Heart left ventricle (tissue), 16 donors: ENCODE data around the gene RFX5. TPM values are rescaled to one million over a fixed set of nuclear protein-coding genes. Genes with fewer than 3 reads are reported as not detected.
"Not testable (repeated sequence)": the region's sequence is repeated elsewhere in the genome, so short reads cannot be mapped to it uniquely, and the experiment has no call there.

Experiments
- ATAC-seq, 4 donors: fragments of 200-7000 bp; cut with Tn5 transposase; one replicate each; pipeline ENCODE4 v1.9.1; 2020 to 2022; ENCODE audit warnings: moderate library complexity in 4 of 4, mild to moderate bottlenecking in 3 of 4, moderate number of reproducible peaks in 1 of 4
- DNase-seq, 5 donors: peaks; one replicate each; pipeline ENCODE4 v3.0.0-alpha.2; 2020
- H3K27ac ChIP-seq, 12 donors: fragments of 200-600 bp; sonication (generic) in 4 of 12; one replicate each; pipeline versions ENCODE4 v1.5.0 to v1.8.0; 2016 to 2022; ENCODE audit warnings: mild to moderate bottlenecking in 2 of 12
- H3K27me3 ChIP-seq, 9 donors: fragments of 200-600 bp; sonication (generic) in 2 of 9; one replicate each; pipeline versions ENCODE4 v1.5.1 to v1.8.0; 2016 to 2022; ENCODE audit warnings: mild to moderate bottlenecking in 3 of 9
- H3K36me3 ChIP-seq, 9 donors: fragments of 200-600 bp; sonication (generic) in 2 of 9; one replicate each; pipeline versions ENCODE4 v1.5.0 to v1.8.0; 2018 to 2022; ENCODE audit warnings: mild to moderate bottlenecking in 2 of 9
- H3K4me1 ChIP-seq, 12 donors: fragments of 200-600 bp; sonication (generic) in 4 of 12; one replicate each; pipeline versions ENCODE4 v1.5.0 to v1.8.0; 2016 to 2022; ENCODE audit warnings: mild to moderate bottlenecking in 3 of 12
- H3K4me3 ChIP-seq, 12 donors: fragments of 200-600 bp; sonication (generic) in 4 of 12; one replicate each; pipeline versions ENCODE4 v1.5.0 to v1.8.0; 2017 to 2022; ENCODE audit warnings: mild to moderate bottlenecking in 9 of 12, moderate library complexity in 4 of 12
- H3K9me3 ChIP-seq, 12 donors: fragments of 200-600 bp; sonication (generic) in 4 of 12; one replicate each; pipeline versions ENCODE4 v1.5.0 to v1.8.0; 2016 to 2022; ENCODE audit warnings: mild to moderate bottlenecking in 1 of 12
- CTCF ChIP-seq, 12 donors: fragments of 200-600 bp; sonication (generic) in 4 of 12; IDR thresholded peaks; one replicate each; pipeline versions ENCODE4 v1.5.0 to v1.8.0; 2018 to 2022; ENCODE audit warnings: antibody characterized with exemption in 12 of 12, mild to moderate bottlenecking in 5 of 12
- POLR2A ChIP-seq, 2 donors: fragments of 450-650 bp; IDR thresholded peaks; one replicate each; pipeline ENCODE4 v1.6.1; 2017; ENCODE audit warnings: antibody characterized with exemption in 2 of 2, mild to moderate bottlenecking in 2 of 2, moderate library complexity in 2 of 2
- WGBS, 4 donors: extraction: QIAGEN DNeasy Blood & Tissue Kit in 2 of 4; methylation state at CpG; one replicate each; pipeline versions ENCODE4 v1.1.5 to v1.1.7; 2013 to 2018; 5-methylcytosine and 5-hydroxymethylcytosine counted together
- intact Hi-C, 10 donors: fragments of 100-400 bp; cut with DNase I; formaldehyde crosslinking; loops; one replicate each; pipeline versions ENCODE4 v1.11.1 to v1.14.2; 2022
- long read RNA-seq, 3 donors: library from polyadenylated mRNA; unstranded; transcript quantifications; one replicate each; pipeline ENCODE4 v2.0.0, GENCODE V29; 2020 to 2021
- polyA plus RNA-seq, 2 donors: library from polyadenylated mRNA; stranded (reverse); fragments of 200-250 nt; gene quantifications; one replicate each; pipeline ENCODE4 v1.2.3, GENCODE V29; 2013
- total RNA-seq, 9 donors: library from RNA; depleted of rRNA in 2 of 9; stranded (reverse); fragments of >200 nt in 2 of 9; fragmentation: NEBNext Ultra II Directional in 3 of 9; extraction: Animal tissue kit (Norgen Biotek cat#: 25700) in 3 of 9; gene quantifications; one replicate each; pipeline versions ENCODE4 v1.1.0 to v1.2.4, GENCODE V29; 2016 to 2023
- donor health status: ischemic (EF 13 %, LVEDD 7.1; RV severe dilation, severe dysfunction).
- donor health status: healthy with polysubstance abuse.
- donor health status: DM: no; HTN: yes; CAD: no.
- donor health status: DM: no; HTN: no; CAD: no.
- donor health status: ischemic (EF 25% LVEDD 6.9; RV normal size, moderate dysfunction).
- donor health status: ischemic (EF 25% LVEDD 5.7; RV mildly dilated, moderate dysfunction).
- donor health status: healthy.
- donor health status: DM: yes; HTN: yes; CAD: no.
- donor health status: ischemic (EF 35%, LVEDD 5.7; RV mildly dilated, moderate dysfunction).
- donor health status: nonischemic (EF 11% LVEDD 7.7; RV severe dilation, severe dysfunction).
- donor health status: DM: yes; HTN: yes; CAD: no.
- donor health status: PGD.
- donor health status: ischemic (EF 29% LVEDD 5.4; RV normal size, mild dysfunction).
- donor health status: nonischemic (EF 23%, LVEDD 6.1; RV moderate dilation, normal function).

Gene RFX5
- total RNA-seq (10 to 100 TPM; 14.0 to 49.3 (median 22.1) TPM), polyA plus RNA-seq (10 to 100 TPM; 10.8 to 11.3 TPM)
- long read RNA-seq, donor 1, partial matches to known transcripts, result 4 of 8 reads
- long read RNA-seq, donor 1, other reads (novel, unspliced or antisense), result 2 of 8 reads
- long read RNA-seq, donor 2, transcript RFX5-215 (11 exons, 2,355 nt), result major isoform, 22 of 58 reads
- long read RNA-seq, donor 2, partial matches to known transcripts, result 24 of 58 reads
- long read RNA-seq, donor 2, other reads (novel, unspliced or antisense), result 9 of 58 reads
- long read RNA-seq, donor 3, transcript RFX5-215 (11 exons, 2,355 nt), result major isoform, 10 of 24 reads
- long read RNA-seq, donor 3, partial matches to known transcripts, result 8 of 24 reads
- long read RNA-seq, donor 3, other reads (novel, unspliced or antisense), result 4 of 24 reads

DNA sequence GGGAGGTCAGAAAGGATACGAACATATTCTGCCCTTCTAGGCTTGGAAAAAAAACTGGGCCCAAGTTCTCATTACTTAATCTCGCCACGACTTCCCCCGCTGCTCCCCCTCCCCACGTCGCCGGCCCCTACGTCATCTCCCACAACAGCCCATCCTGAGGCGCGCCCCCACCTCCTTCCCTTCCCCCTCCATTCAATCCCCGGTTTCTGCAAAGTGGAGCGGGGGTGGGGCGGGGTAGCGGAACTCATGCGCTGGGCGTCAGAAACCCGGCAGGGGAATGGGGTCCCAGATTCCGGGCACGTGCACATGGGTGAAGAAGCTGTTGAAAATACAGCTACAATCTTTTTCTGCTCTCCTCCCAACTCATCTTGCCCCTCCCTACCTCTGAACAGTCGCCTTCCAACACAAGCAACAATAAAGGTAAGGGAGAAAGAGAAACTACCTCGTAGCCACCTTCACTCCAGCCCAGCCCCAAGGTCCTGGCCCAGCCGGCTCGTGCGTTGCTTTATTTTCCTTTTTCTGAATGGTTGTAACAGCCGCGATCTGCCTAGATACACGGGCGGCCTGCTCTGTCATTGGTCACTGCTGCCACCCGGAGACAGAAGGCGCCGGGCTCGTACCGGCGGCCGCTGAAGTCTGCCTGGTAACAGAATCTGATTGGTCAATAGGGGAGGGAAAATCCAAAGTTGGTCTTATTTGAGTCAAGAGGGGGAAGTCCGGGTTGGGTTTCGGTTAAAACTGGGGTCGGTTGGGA lies at the start of gene RFX5:
RFX5 (minus strand) TSS at position 484 of the 754 bp plus-strand sequence. CDS start 932 bp downstream, outside the sequence.
- TF ChIP-seq CTCF (IDR thresholded peaks at IDR 0.05) (peak in 1 of 12 donors; percentile 16), POLR2A (IDR thresholded peaks at IDR 0.05) (peak in 1 of 2 donors; percentile 63)
- Histone ChIP-seq H3K27me3 (no peaks in the 10 kb centered on the region), H3K9me3 (peaks cover 0 to 9% (median 0%) of the 10 kb centered on the region in 12 donors), H3K4me3 (peak within 1 kb of the TSS; percentile 55 to 95 (median 76)), H3K27ac (peak within 1 kb of the TSS; percentile 79 to 96 (median 90)), H3K36me3 (peaks cover 0 to 42% (median 32%) of the 10 kb centered on the region in 9 donors), H3K4me1 (peaks cover 0 to 26% (median 9%) of the 10 kb centered on the region in 12 donors)
- DNase-seq, result peak; percentile 94 to 96 (median 95)
- WGBS, 4 donors, result 0 to 1% (median 1%) methylated on average over 38 of the region's 38 CpGs
- intact Hi-C loops, result loop anchor here in 5 of 10 donors (2.0 to 10.0 kb wide), 4 partner anchors 50 to 152 kb away; partner anchors contain the start of genes PSMB4 (in 5 of the 5), PIP5K1A (in 1 of the 5), VPS72 (in 1 of the 5) and ZNF687 (in 1 of the 5)
- peak; percentile 98 to 99 (median 99) for ATAC-seq

- H3K27ac ChIP-seq, DNase-seq, H3K27me3 ChIP-seq, ATAC-seq, H3K4me3 ChIP-seq, H3K9me3 ChIP-seq: not testable (repeated sequence)
- H3K36me3 ChIP-seq, result peaks cover 0 to 11% (median 10%) of the 10 kb centered on the region in 9 donors
- intact Hi-C loops, result loop anchor here in 7 of 10 donors (5.0 to 10.0 kb wide), 7 partner anchors 49 to 101 kb away; partner anchors contain the start of genes RFX5 (in 4 of the 7) and PI4KB (in 1 of the 7)
- peaks cover 3 to 14% (median 13%) of the 10 kb centered on the region in 12 donors for H3K4me1 ChIP-seq
- WGBS, 4 donors, result 68 to 83% (median 80%) methylated on average over 5 of the region's 5 CpGs
These were observed 49.2 kb upstream of the RFX5 start for GRCh38 chr1:151396265-151396664.

GRCh38 chr1:151393583-151393982 lies 46.5 kb upstream of the RFX5 start:
- ATAC-seq (no peak), DNase-seq (no peak)
- H3K4me3 ChIP-seq, result no peak overlapping the region
- intact Hi-C loops, result loop anchor here in 3 of 10 donors (5.0 to 10.0 kb wide), 3 partner anchors 89 to 99 kb away; no protein-coding TSS in a partner anchor
- TF ChIP-seq CTCF (IDR thresholded peaks at IDR 0.05) (no peak), POLR2A (IDR thresholded peaks at IDR 0.05) (no peak)
- H3K9me3 ChIP-seq, result peaks cover 0 to 7% (median 0%) of the 10 kb centered on the region in 12 donors
- H3K4me1 ChIP-seq, result no peaks in the 10 kb centered on the region
- H3K27ac ChIP-seq, result no peak overlapping the region
- H3K36me3 ChIP-seq, result no peaks in the 10 kb centered on the region
- H3K27me3 ChIP-seq, result no peaks in the 10 kb centered on the region

DNA sequence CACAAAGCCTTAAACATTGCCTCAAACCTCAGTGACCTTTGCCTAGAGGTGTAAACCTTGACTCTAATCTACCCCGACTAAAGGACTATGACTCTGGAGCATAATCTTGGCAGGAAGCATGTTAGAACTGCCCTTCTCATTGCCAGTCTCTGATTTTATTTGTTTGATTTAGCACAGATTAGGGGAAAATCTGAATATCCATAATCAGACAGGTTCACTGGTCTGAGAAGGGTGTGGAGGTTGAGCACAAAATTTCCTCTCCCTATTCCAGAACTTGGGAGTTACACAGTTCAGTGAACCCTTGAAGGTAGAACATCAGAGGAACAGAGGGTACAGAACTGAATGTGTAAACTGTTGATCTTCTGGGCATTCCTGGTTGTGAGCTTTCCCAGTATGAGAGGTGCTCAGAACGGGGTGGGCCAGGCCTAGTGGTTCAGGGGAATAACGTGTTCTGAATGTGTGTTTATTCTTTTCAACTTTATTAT lies 44.1 kb upstream of the RFX5 start:
- Histone ChIP-seq H3K4me3 (no peak overlapping the region), H3K9me3 (peaks cover 0 to 7% (median 0%) of the 10 kb centered on the region in 12 donors), H3K27ac (no peak overlapping the region), H3K4me1 (no peaks in the 10 kb centered on the region), H3K27me3 (no peaks in the 10 kb centered on the region), H3K36me3 (no peaks in the 10 kb centered on the region)
- ATAC-seq (no peak), DNase-seq (no peak)
- WGBS, 4 donors, result 85 to 90% (median 88%) methylated on average over 3 of the region's 3 CpGs
- TF ChIP-seq CTCF (IDR thresholded peaks at IDR 0.05), result no peak
- no peak for TF ChIP-seq POLR2A (IDR thresholded peaks at IDR 0.05)
- intact Hi-C loops, result loop anchor here in 3 of 10 donors (5.0 to 10.0 kb wide), 3 partner anchors 86 to 96 kb away; no protein-coding TSS in a partner anchor

- not testable (repeated sequence) for H3K36me3 ChIP-seq, ATAC-seq, H3K4me1 ChIP-seq, H3K4me3 ChIP-seq, DNase-seq, H3K27me3 ChIP-seq, H3K9me3 ChIP-seq, H3K27ac ChIP-seq
- intact Hi-C loops, result loop anchor here in 3 of 10 donors (5.0 to 10.0 kb wide), 3 partner anchors 86 to 96 kb away; no protein-coding TSS in a partner anchor
- 92 to 95% (median 93%) methylated on average over 21 to 22 of the region's 22 CpGs for WGBS, 4 donors
These were observed 43.4 kb upstream of the RFX5 start for GRCh38 chr1:151390221-151391078.
